SK-N-SH treated with all-trans-retinoic acid at 6 μM for 48 hours (cell line): Measurements from ENCODE around the gene MVB12B.

ENCODE experiments used
- ATAC-seq: fragments of 200-7000 bp; cut with Tn5 transposase; 3 replicates; pipeline ENCODE4 v1.9.1; 2020; ENCODE audit warnings: mild to moderate bottlenecking, moderate library complexity
- ARNTL ChIP-seq: fragments of 450-650 bp; formaldehyde crosslinking; IDR thresholded peaks from 2 replicates; pipeline ENCODE4 v1.5.0; 2020; ENCODE audit warnings: low read depth, mild to moderate bottlenecking, moderate library complexity, borderline replicate concordance
- CREB5 ChIP-seq: fragments of 250-450 bp; sonication (Bioruptor Pico); IDR thresholded peaks from 2 replicates; pipeline ENCODE4 v1.5.1; 2020; ENCODE audit warnings: low read depth, mild to moderate bottlenecking, moderate library complexity
- CSDC2 ChIP-seq: fragments of 250-450 bp; sonication (Bioruptor Pico); IDR thresholded peaks from 2 replicates; pipeline ENCODE4 v1.5.0; 2020; ENCODE audit warnings: mild to moderate bottlenecking, moderate library complexity
- CSRNP3 ChIP-seq: fragments of 250-450 bp; sonication (Bioruptor Pico); IDR thresholded peaks from 2 replicates; pipeline ENCODE4 v1.5.1; 2021; ENCODE audit warnings: mild to moderate bottlenecking, moderate library complexity
- GLIS3 ChIP-seq: fragments of 250-450 bp; sonication (Bioruptor Pico); IDR thresholded peaks from 2 replicates; pipeline ENCODE4 v1.5.0; 2020; ENCODE audit warnings: mild to moderate bottlenecking, moderate library complexity
- ISL1 ChIP-seq: fragments of 250-450 bp; sonication (Bioruptor Pico); IDR thresholded peaks from 2 replicates; pipeline ENCODE4 v2.1.2; 2022; ENCODE audit warnings: mild to moderate bottlenecking, moderate library complexity
- POU6F1 ChIP-seq: fragments of 250-450 bp; sonication (Bioruptor Pico); IDR thresholded peaks from 2 replicates; pipeline ENCODE4 v1.8.0; 2021; ENCODE audit warnings: low read depth, mild to moderate bottlenecking, moderate library complexity, borderline replicate concordance
- PPARA ChIP-seq: fragments of 250-450 bp; sonication (Bioruptor Pico); IDR thresholded peaks from 2 replicates; pipeline ENCODE4 v1.5.0; 2020; ENCODE audit warnings: mild to moderate bottlenecking, borderline replicate concordance
- RARB ChIP-seq: fragments of 250-450 bp; sonication (Bioruptor Pico); IDR thresholded peaks from 2 replicates; pipeline ENCODE4 v1.8.0; 2021; ENCODE audit warnings: mild to moderate bottlenecking, moderate library complexity
- SNAI2 ChIP-seq: fragments of 250-450 bp; sonication (Bioruptor Pico); IDR thresholded peaks from 2 replicates; pipeline ENCODE4 v1.5.0; 2020; ENCODE audit warnings: mild to moderate bottlenecking, moderate library complexity
- TCF4 ChIP-seq: fragments of 250-450 bp; sonication (Bioruptor Pico); IDR thresholded peaks from 2 replicates; pipeline ENCODE4 v1.8.0; 2021; ENCODE audit warnings: mild to moderate bottlenecking, moderate library complexity, borderline replicate concordance
- TOX ChIP-seq: fragments of 250-450 bp; sonication (Bioruptor Pico); IDR thresholded peaks from 2 replicates; pipeline ENCODE4 v1.8.0; 2021; ENCODE audit warnings: mild to moderate bottlenecking, moderate library complexity, borderline replicate concordance
- TSHZ2 ChIP-seq: fragments of 250-450 bp; sonication (Bioruptor Pico); IDR thresholded peaks from 2 replicates; pipeline ENCODE4 v1.5.0; 2020; ENCODE audit warnings: mild to moderate bottlenecking, moderate library complexity
- ZC3H10 ChIP-seq: fragments of 250-450 bp; sonication (Bioruptor Pico); IDR thresholded peaks from 2 replicates; pipeline ENCODE4 v1.5.1; 2021; ENCODE audit warnings: mild to moderate bottlenecking, moderate library complexity
- ZFP3 ChIP-seq: fragments of 250-450 bp; sonication (Bioruptor Pico); IDR thresholded peaks from 2 replicates; pipeline ENCODE4 v1.5.0; 2020; ENCODE audit warnings: mild to moderate bottlenecking, moderate library complexity
- ZNF565 ChIP-seq: fragments of 450-650 bp; formaldehyde crosslinking; conservative IDR thresholded peaks from 2 replicates; pipeline ENCODE4 v1.5.0; 2020; ENCODE audit warnings: low read depth, mild to moderate bottlenecking, moderate library complexity
- ZNF70 ChIP-seq: fragments of 450-650 bp; formaldehyde crosslinking; IDR thresholded peaks from 2 replicates; pipeline ENCODE4 v1.5.0; 2020; ENCODE audit warnings: mild to moderate bottlenecking, moderate library complexity
- ZNF8 ChIP-seq: fragments of 450-650 bp; formaldehyde crosslinking; IDR thresholded peaks from 2 replicates; pipeline ENCODE4 v1.5.0; 2020; ENCODE audit warnings: mild to moderate bottlenecking, moderate library complexity

MVB12B gene

GRCh38 chr9:126393876-126394275 lies 67.2 kb downstream of the MVB12B start (continued):
- TF ChIP-seq SNAI2 (CRISPR knock-in tag) (no peak), ZNF565 (CRISPR knock-in tag) (no peak), TOX (CRISPR knock-in tag) (no peak)

- ATAC-seq: no peak
- TF ChIP-seq ZNF70 (CRISPR knock-in tag) (no peak), RARB (CRISPR knock-in tag) (no peak), ZFP3 (CRISPR knock-in tag) (no peak), CSDC2 (CRISPR knock-in tag) (no peak), GLIS3 (no peak), ISL1 (no peak), PPARA (CRISPR knock-in tag) (no peak), TSHZ2 (CRISPR knock-in tag) (no peak), CSRNP3 (CRISPR knock-in tag) (no peak), CREB5 (CRISPR knock-in tag) (no peak), ARNTL (CRISPR knock-in tag) (no peak)
These were observed 68.2 kb downstream of the MVB12B start for GRCh38 chr9:126394802-126395201.

- ATAC-seq: peak; percentile 57
- TF ChIP-seq SNAI2 (CRISPR knock-in tag) (no peak), CREB5 (CRISPR knock-in tag) (no peak), POU6F1 (no peak), ZC3H10 (CRISPR knock-in tag) (no peak), ISL1 (no peak), TSHZ2 (CRISPR knock-in tag) (no peak), PPARA (CRISPR knock-in tag) (no peak), TCF4 (CRISPR knock-in tag) (no peak), ZNF8 (CRISPR knock-in tag) (no peak)
These were observed 69.0 kb downstream of the MVB12B start for GRCh38 chr9:126395439-126396212.
